Urinary bladder (tissue), 4 donors: ENCODE results near the gene ZFYVE28. TPM values are rescaled to one million over a fixed set of nuclear protein-coding genes. Genes with fewer than 3 reads are reported as not detected.

Experiments used
- DNase-seq: peaks from one replicate; pipeline ENCODE4 v3.0.0-alpha.2; 2015; ENCODE audit errors: extremely low spot score
- H3K27ac ChIP-seq: one replicate; pipeline ENCODE4 v1.5.1; 2013; ENCODE audit warnings: low read depth, mild to moderate bottlenecking, moderate library complexity
- H3K36me3 ChIP-seq: one replicate; pipeline ENCODE4 v1.6.1; 2013; ENCODE audit warnings: mild to moderate bottlenecking, moderate library complexity; ENCODE audit not compliant: insufficient read depth
- H3K4me1 ChIP-seq: one replicate; pipeline ENCODE4 v1.6.1; 2013; ENCODE audit warnings: mild to moderate bottlenecking, moderate library complexity; ENCODE audit not compliant: insufficient read depth
- H3K4me3 ChIP-seq: one replicate; pipeline ENCODE4 v1.5.1; 2013; ENCODE audit warnings: low read depth, low read length
- WGBS: extraction: QIAGEN DNeasy Blood & Tissue Kit; methylation state at CpG from one replicate; pipeline ENCODE4 v1.1.7; 2013; 5-methylcytosine and 5-hydroxymethylcytosine counted together
- polyA plus RNA-seq: library from polyadenylated mRNA; stranded (reverse); fragments of 200-250 nt; gene quantifications from one replicate; pipeline ENCODE4 v1.2.3, GENCODE V29; 2013
- total RNA-seq: library from RNA; depleted of rRNA; stranded (reverse); fragments of >200 nt; gene quantifications from one replicate; pipeline ENCODE4 v1.2.3, GENCODE V29; 2014
- donor health status: healthy with polysubstance abuse.
- donor health status: healthy.

The ZFYVE28 gene
- total and polyA plus RNA-seq, 2 donors, result 6.3 to 8.4 TPM

DNA sequence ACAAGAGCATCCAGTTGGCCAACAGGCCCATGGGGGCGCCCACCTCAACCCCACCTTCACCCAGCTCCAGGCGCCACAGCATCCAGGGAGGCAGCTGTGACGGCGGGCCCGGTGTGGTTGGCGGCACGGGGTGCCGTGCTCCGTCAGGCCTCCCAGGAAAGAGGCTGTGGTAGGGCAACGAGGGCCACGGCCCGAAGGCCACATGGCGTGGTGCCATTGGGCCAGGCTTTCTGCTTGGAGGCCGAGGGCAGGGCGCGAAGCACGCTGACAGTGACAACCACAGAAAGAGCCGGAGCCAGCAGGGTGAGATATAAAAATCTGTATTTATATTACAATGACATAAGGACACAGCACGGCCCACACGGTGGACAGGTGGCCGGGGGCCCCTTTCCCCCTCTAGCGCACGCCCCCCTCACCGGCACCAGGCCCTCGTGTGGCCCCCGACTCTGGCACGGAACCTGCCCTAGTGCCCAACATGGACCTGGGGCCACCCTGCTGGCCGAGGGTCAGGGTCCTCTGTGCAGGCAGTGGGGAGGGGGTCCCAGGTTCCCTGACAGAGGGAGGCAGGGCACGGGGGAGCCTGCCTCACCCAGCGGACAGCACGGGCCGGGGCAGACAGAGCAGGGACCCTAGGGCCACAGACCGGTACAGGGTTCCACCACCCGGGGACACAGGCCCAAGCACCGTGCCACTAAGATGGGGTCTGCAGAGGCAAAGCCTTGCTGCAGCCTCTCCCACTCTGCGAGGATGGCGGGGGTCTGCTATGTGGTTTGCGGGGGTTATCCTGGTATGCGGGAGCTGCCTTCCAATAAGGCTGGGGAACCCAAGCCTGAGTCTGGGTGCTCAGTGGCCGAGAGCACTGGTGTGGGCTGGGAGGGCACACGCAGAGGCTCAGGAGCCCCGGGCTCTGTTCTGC, 171.1 kb downstream of the ZFYVE28 start:
- H3K4me1 ChIP-seq, result no peaks in the 10 kb centered on the region
- 86% methylated on average over 42 of the region's 42 CpGs for WGBS

GRCh38 chr4:2246384-2247127, 171.9 kb downstream of the ZFYVE28 start:
- Histone ChIP-seq H3K36me3 (peaks cover 7% of the 10 kb centered on the region), H3K4me3 (no peak overlapping the region), H3K4me1 (no peaks in the 10 kb centered on the region), H3K27ac (no peak overlapping the region)
- WGBS, result 88% methylated on average over 19 of the region's 19 CpGs
- DNase-seq, result no peak

More for the DNA sequence above, 171.1 kb downstream of the ZFYVE28 start:
- DNase-seq, result no peak
- H3K27ac ChIP-seq, result no peak overlapping the region
- peaks cover 7% of the 10 kb centered on the region for H3K36me3 ChIP-seq
- H3K4me3 ChIP-seq, result no peak overlapping the region

DNA sequence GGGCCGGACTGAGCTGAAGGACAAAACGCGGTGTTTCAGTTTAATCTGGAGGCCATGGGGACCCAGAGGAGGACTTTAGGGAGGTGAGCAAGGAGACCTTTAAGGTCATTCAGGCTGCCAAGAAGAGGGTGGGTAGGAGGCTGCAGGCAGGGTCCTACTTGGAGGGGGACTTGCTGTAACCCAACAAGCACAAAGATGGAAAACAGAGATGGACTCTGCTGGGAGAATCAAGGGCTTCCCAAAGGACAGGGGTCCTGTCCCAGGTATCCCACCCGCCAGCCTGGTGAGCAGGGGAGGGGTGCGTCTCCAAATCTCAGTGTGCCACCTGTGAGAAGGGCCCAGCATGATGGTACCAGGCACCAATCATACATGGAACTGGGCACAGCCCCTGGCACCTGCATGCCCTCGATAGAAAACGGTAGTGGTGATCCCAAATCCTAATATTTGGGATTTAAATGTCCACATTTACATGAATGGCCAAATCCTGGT, 172.6 kb downstream of the ZFYVE28 start:
- no peak for DNase-seq
- WGBS, result 78% methylated on average over 7 of the region's 7 CpGs
- Histone ChIP-seq H3K4me1 (no peaks in the 10 kb centered on the region), H3K27ac (no peak overlapping the region), H3K4me3 (no peak overlapping the region), H3K36me3 (peaks cover 7% of the 10 kb centered on the region)

DNA sequence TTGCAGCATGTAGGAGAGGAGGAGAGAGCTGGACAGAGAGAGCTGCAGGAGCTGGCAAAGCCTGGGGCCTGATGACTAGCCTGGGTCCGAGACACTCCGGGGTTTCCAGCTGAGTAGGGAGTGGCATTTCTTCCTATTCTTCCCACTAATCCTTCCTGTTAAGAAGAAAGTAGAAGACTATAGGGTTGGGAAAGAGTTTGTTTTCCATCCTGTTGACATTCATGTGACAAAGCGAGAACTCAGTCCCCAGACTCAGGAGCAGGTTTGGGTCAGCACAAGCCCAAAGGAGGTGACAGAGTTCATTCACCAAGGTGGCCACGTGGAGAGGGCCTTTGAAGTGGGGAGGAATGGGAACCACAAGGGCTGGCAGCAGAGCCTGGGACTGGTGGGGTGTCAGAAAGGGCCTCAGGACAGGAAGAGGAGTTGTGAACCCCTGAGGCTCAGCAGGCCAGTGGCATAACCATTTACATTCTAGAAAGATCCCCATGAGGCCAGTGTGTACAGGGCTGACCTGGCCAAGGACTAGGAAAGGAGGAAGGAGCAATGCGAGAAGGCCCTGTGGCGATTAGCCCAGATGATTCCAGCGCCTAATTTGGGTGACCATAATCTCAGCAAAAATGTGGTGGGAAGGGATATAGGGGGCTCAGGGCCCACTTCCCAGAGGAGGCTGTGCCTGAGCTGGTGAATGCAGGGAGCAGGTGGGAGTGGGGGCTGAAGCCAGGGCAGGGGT, 173.2 kb downstream of the ZFYVE28 start:
- DNase-seq, result no peak

DNA sequence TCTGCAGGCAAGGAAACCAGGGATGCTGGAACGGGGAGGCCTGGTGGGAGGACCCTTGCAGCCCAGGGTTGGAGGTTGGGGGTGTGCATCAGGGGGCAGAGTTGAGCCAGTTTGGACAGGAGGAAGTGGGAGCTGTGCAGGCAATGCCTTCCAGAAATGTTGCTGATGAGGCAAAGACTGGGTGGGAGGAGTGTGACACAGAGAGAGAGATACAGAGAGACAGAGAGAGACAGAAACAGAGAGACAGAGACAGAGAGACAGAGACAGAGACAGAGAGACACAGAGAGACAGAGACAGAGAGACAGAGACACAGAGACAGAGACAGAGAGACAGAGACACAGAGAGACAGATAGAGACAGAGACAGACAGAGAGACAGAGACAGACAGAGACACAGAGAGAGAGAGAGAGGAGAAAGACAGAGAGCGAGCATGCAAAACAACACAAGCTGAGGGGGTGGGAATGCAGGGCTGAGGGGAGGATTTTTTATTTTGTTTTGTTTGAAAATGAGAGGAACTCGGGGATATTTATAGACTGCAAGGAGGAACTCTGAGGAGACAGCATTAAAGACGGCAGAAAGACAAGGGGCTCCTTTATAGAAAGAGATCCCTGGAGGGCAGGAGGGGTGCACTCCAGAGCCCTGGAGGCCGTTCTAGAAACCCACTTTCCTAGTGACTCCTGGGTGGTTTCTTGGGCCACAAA, 174.6 kb downstream of the ZFYVE28 start:
- Histone ChIP-seq H3K4me1 (no peaks in the 10 kb centered on the region), H3K36me3 (no peaks in the 10 kb centered on the region), H3K4me3 (no peak overlapping the region), H3K27ac (peak overlapping the region; percentile 61)
- WGBS, result 22% methylated on average over 5 of the region's 5 CpGs
- no peak for DNase-seq

More for the DNA sequence above, 173.2 kb downstream of the ZFYVE28 start:
- Histone ChIP-seq H3K36me3 (peaks cover 7% of the 10 kb centered on the region), H3K4me1 (no peaks in the 10 kb centered on the region), H3K4me3 (no peak overlapping the region), H3K27ac (no peak overlapping the region)
- 56% methylated on average over 7 of the region's 7 CpGs for WGBS

- DNase-seq, result peak; percentile 93
- Histone ChIP-seq H3K36me3 (no peaks in the 10 kb centered on the region), H3K4me1 (no peaks in the 10 kb centered on the region), H3K4me3 (peak within 1 kb of the TSS; percentile 84), H3K27ac (peak within 1 kb of the TSS; percentile 51)
- under 1% methylated on average over 88 of the region's 88 CpGs for WGBS
These were observed 176.8 kb downstream of the ZFYVE28 start, which contains the start of the genes HAUS3 and POLN for GRCh38 chr4:2241410-2242353. Gene HAUS3 (minus strand): TSS chr4:2242121. CDS start chr4:2240946, 1,175 bp downstream. Gene POLN (minus strand): TSS chr4:2242121. CDS start chr4:2229231, 12,890 bp downstream.

DNA sequence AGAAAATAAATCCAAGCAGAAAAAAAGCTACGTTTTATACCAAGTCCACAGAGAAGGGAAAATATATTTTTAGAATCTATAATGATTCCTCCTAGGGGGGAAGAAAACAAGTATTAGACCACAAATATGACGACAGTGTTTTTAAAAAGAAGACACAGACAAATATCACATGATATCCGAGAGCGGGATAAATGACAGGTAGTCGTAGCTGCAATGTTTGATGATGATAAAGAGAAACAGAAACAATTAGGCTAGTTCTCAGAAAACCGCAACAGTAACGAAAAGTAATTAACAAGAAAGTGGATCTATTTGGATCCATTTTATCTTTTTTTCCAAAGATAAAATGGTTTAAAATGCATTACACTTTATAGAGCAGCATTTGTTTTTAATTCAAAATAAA, 177.4 kb downstream of the ZFYVE28 start:
- no peaks in the 10 kb centered on the region for H3K4me1 ChIP-seq
- no peak for DNase-seq
- no peaks in the 10 kb centered on the region for H3K36me3 ChIP-seq
- no peak overlapping the region for H3K27ac ChIP-seq
- H3K4me3 ChIP-seq, result peak overlapping the region; percentile 84
- WGBS, result 9% methylated on average over 7 of the region's 7 CpGs

DNA sequence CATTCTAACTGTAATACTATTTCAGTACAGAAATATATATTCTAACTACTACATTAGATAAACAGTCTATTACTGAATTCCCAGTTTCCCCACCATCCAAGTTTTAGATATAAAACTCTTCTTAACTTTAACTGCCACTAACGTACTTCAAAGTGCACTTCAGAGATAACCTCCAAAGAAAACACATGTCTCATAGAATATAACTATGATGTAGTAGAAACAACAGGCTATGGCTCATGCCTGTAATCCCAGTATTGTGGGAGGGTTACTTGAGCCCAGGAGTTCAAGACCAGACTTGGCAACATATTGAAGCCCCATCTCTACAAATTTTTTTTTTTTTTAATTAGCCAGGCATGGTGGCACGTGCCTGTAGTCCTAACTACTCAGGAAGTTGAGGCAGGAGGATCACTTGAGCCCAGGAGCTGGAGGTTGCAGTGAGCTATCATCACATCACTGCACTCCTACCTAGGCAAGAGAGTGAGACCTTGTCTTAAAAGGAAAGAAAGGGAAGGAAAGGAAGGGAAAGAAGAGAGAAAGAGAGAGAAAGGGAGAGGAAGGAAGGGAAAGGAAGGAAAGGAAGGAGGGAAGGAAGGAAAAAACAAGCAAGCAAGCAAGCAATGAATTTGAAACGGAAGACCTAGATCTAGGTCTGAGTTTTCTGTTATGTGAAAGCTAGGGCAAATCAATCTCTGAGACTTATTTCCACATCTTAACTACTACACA, 181.3 kb downstream of the ZFYVE28 start:
- WGBS, result 64% methylated on average over 3 of the region's 3 CpGs
- H3K36me3 ChIP-seq, result no peaks in the 10 kb centered on the region

GRCh38 chr4:2231082-2231481, 187.4 kb downstream of the ZFYVE28 start:
- H3K4me1 ChIP-seq, result no peaks in the 10 kb centered on the region
- 98% methylated on average over 6 of the region's 6 CpGs for WGBS
- H3K27ac ChIP-seq, result no peak overlapping the region
- DNase-seq, result no peak
- no peaks in the 10 kb centered on the region for H3K36me3 ChIP-seq
- H3K4me3 ChIP-seq, result no peak overlapping the region

More for the DNA sequence above, 181.3 kb downstream of the ZFYVE28 start:
- H3K27ac ChIP-seq, result no peak overlapping the region
- DNase-seq, result no peak
- no peaks in the 10 kb centered on the region for H3K4me1 ChIP-seq
- no peak overlapping the region for H3K4me3 ChIP-seq

GRCh38 chr4:2226261-2226660, 192.2 kb downstream of the ZFYVE28 start:
- Histone ChIP-seq H3K36me3 (no peaks in the 10 kb centered on the region), H3K27ac (no peak overlapping the region), H3K4me3 (no peak overlapping the region), H3K4me1 (no peaks in the 10 kb centered on the region)
- 80% methylated on average over 2 of the region's 2 CpGs for WGBS
- no peak for DNase-seq

DNA sequence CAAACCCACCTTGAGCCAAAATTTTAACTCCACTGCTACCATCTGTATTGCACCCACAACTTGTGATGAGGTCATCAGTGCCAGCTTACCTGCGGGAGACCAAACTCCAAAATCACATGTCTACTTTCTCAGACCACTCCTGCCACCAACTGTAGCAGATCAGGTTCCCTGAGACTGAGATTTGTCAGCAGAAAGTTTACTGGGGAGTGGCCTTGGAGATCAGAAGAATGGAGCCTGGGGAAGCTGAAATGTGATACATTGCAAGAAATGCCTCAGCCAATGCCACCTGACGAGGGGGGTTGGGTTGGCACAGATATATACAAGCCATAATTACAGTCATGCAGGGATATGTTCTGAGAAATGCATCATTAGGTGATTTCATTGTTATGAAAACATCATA, 195.6 kb downstream of the ZFYVE28 start:
- Histone ChIP-seq H3K27ac (no peak overlapping the region), H3K4me3 (no peak overlapping the region), H3K36me3 (no peaks in the 10 kb centered on the region), H3K4me1 (no peaks in the 10 kb centered on the region)
- WGBS, result 93% methylated on average over 2 of the region's 2 CpGs
- DNase-seq, result no peak
